HepG2 (cell line): Measurements from ENCODE around the gene OTOP2. TPM values are rescaled to one million over a fixed set of nuclear protein-coding genes. Genes with fewer than 3 reads are reported as not detected.
A peak's percentile ranks its signal among the peaks of the same experiment; 100 is the strongest.

ENCODE experiments used
- HOXA5 ChIP-seq: sonication (generic); formaldehyde crosslinking; IDR thresholded peaks from 2 replicates; pipeline ENCODE4 v1.4.0; 2020; ENCODE audit warnings: missing genetic modification reagents
- KLF11 ChIP-seq: IDR thresholded peaks from 2 replicates; pipeline ENCODE4 v1.6.1; 2016; ENCODE audit warnings: missing compliant biosample characterization
- PHF8 ChIP-seq: sonication (generic); formaldehyde crosslinking; IDR thresholded peaks from 2 replicates; pipeline ENCODE4 v1.5.0; 2020; ENCODE audit warnings: missing genetic modification reagents
- RFX5 ChIP-seq: IDR thresholded peaks from 2 replicates; pipeline ENCODE4 v1.6.1; 2011; ENCODE audit warnings: low read depth, low read length, improper control_type of control experiment
- TAF15 ChIP-seq: fragments of 200-400 bp; formaldehyde crosslinking; IDR thresholded peaks from one replicate; pipeline ENCODE4 v1.6.1; 2018; ENCODE audit warnings: mild to moderate bottlenecking, low read depth, low read length; ENCODE audit not compliant: poor library complexity, severe bottlenecking
- TBP ChIP-seq: sonication (generic); formaldehyde crosslinking; IDR thresholded peaks from 2 replicates; pipeline ENCODE4 v1.5.0; 2020; ENCODE audit warnings: missing genetic modification reagents
- TRIM24 ChIP-seq: sonication (generic); formaldehyde crosslinking; IDR thresholded peaks from 2 replicates; pipeline ENCODE4 v1.8.0; 2022; ENCODE audit warnings: mild to moderate bottlenecking, missing genetic modification reagents
- ZMAT5 ChIP-seq: sonication (generic); formaldehyde crosslinking; IDR thresholded peaks from 2 replicates; pipeline ENCODE4 v1.5.0; 2020; ENCODE audit warnings: mild to moderate bottlenecking, low read depth, missing genetic modification reagents, borderline replicate concordance
- ZNF264 ChIP-seq: sonication (generic); formaldehyde crosslinking; IDR thresholded peaks from 2 replicates; pipeline ENCODE4 v1.4.0; 2020; ENCODE audit warnings: missing genetic modification reagents
- ZNF451 ChIP-seq: sonication (generic); formaldehyde crosslinking; IDR thresholded peaks from 2 replicates; pipeline ENCODE4 v1.5.0; 2020; ENCODE audit warnings: mild to moderate bottlenecking, missing genetic modification reagents
- ZNF496 ChIP-seq: sonication (generic); formaldehyde crosslinking; IDR thresholded peaks from 2 replicates; pipeline ENCODE4 v1.8.1; 2023; ENCODE audit warnings: mild to moderate bottlenecking, moderate library complexity, missing genetic modification reagents; ENCODE audit not compliant: insufficient replicate concordance
- ZNF512B ChIP-seq: sonication (generic); formaldehyde crosslinking; IDR thresholded peaks from 2 replicates; pipeline ENCODE4 v1.5.1; 2020; ENCODE audit warnings: missing genetic modification reagents, mild to moderate bottlenecking, borderline replicate concordance
- ZNF703 ChIP-seq: sonication (generic); formaldehyde crosslinking; IDR thresholded peaks from 2 replicates; pipeline ENCODE4 v1.5.1; 2020; ENCODE audit warnings: missing genetic modification reagents, mild to moderate bottlenecking, moderate library complexity, borderline replicate concordance
- ZNF780A ChIP-seq: sonication (generic); formaldehyde crosslinking; IDR thresholded peaks from 2 replicates; pipeline ENCODE4 v1.8.0; 2022; ENCODE audit warnings: mild to moderate bottlenecking, missing genetic modification reagents, moderate library complexity
- ZSCAN21 ChIP-seq: sonication (generic); formaldehyde crosslinking; IDR thresholded peaks from 2 replicates; pipeline ENCODE4 v1.8.0; 2022; ENCODE audit warnings: mild to moderate bottlenecking, missing genetic modification reagents, moderate library complexity, borderline replicate concordance
- ZSCAN22 ChIP-seq: sonication (generic); formaldehyde crosslinking; IDR thresholded peaks from 2 replicates; pipeline ENCODE4 v1.4.0; 2020; ENCODE audit warnings: mild to moderate bottlenecking, missing genetic modification reagents
- polyA plus RNA-seq, 8 experiments: library from polyadenylated mRNA; depleted of rRNA in 3 of 8; stranded (reverse) in 7 of 8; unstranded in 1 of 8; fragments of >200 nt; fragmentation: Illumina TruSeq in 4 of 8; extraction: Trizol in 4 of 8; gene quantifications; 2 replicates each; pipeline versions ENCODE4 v1.2.1 to v1.2.3, GENCODE V29; 2011 to 2016; ENCODE audit warnings: low read depth in 4 of 8, missing spikeins in 1 of 8, mixed read lengths in 1 of 8; ENCODE audit not compliant: insufficient read depth in 1 of 8
- total RNA-seq, 5 experiments: library from RNA; depleted of rRNA; stranded (reverse); fragments of >200 nt; fragmentation: Illumina TruSeq; extraction: Trizol; gene quantifications; 2 replicates each; pipeline ENCODE4 v1.2.3, GENCODE V29; 2016; ENCODE audit warnings: low read depth in 1 of 5
- TF ChIP-seq, protein P1 (sequence below): sonication (generic); formaldehyde crosslinking; IDR thresholded peaks from 2 replicates; pipeline ENCODE4 v1.4.0; 2020; ENCODE audit warnings: missing genetic modification reagents

The OTOP2 gene
- total and polyA plus RNA-seq, 2 of the 13 experiments (the other 11 are each of a cell fraction or from before 2014, with no cell fraction given): not detected

DNA sequence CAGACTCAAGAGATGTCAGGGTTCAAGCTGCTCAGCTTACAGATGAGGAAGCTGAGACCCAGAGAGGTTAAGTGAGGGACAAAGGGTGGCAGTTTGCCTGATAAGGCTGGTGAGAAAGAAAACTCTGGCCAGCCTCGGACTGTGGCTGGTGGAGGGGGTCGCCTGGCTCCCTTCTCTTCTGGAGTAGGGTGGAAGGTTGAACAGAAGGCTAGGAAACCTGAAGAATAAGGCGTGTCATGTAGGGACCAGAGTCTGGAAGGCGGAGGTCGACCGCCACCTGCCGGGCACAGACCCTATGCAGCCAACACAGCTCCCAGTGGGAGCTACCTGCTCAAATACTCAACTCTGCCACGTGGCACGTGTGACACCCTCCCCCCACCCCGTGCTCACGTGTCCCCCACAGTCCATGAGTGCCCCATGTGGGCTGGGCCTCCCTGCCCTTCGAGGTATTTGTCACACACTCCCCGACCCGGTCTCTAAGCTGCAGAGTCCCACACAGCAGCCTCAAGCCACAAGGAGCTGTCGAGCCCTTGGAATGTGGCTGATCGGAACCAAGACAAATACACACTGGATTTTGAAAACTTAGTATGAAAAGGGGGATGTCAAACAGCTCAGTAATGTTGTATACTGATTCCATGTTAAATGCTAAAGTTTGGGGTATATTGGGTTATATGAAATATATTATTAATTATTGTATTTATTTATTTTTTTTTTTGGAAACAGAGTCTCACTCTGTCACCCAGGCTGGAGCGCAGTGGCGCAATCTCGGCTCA lies 36.7 kb downstream of the OTOP2 start (continued):
- TF ChIP-seq, protein P1, sequence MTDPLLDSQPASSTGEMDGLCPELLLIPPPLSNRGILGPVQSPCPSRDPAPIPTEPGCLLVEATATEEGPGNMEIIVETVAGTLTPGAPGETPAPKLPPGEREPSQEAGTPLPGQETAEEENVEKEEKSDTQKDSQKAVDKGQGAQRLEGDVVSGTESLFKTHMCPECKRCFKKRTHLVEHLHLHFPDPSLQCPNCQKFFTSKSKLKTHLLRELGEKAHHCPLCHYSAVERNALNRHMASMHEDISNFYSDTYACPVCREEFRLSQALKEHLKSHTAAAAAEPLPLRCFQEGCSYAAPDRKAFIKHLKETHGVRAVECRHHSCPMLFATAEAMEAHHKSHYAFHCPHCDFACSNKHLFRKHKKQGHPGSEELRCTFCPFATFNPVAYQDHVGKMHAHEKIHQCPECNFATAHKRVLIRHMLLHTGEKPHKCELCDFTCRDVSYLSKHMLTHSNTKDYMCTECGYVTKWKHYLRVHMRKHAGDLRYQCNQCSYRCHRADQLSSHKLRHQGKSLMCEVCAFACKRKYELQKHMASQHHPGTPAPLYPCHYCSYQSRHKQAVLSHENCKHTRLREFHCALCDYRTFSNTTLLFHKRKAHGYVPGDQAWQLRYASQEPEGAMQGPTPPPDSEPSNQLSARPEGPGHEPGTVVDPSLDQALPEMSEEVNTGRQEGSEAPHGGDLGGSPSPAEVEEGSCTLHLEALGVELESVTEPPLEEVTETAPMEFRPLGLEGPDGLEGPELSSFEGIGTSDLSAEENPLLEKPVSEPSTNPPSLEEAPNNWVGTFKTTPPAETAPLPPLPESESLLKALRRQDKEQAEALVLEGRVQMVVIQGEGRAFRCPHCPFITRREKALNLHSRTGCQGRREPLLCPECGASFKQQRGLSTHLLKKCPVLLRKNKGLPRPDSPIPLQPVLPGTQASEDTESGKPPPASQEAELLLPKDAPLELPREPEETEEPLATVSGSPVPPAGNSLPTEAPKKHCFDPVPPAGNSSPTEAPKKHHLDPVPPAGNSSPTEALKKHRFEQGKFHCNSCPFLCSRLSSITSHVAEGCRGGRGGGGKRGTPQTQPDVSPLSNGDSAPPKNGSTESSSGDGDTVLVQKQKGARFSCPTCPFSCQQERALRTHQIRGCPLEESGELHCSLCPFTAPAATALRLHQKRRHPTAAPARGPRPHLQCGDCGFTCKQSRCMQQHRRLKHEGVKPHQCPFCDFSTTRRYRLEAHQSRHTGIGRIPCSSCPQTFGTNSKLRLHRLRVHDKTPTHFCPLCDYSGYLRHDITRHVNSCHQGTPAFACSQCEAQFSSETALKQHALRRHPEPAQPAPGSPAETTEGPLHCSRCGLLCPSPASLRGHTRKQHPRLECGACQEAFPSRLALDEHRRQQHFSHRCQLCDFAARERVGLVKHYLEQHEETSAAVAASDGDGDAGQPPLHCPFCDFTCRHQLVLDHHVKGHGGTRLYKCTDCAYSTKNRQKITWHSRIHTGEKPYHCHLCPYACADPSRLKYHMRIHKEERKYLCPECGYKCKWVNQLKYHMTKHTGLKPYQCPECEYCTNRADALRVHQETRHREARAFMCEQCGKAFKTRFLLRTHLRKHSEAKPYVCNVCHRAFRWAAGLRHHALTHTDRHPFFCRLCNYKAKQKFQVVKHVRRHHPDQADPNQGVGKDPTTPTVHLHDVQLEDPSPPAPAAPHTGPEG: peak; percentile 5; the same call in 1 of the 2 replicates
- 0 out of 2 replicates have a peak, but pooled peaks have one; percentile 39 for TF ChIP-seq ZNF451 (CRISPR knock-in tag)
- no peak for TF ChIP-seq ZMAT5 (CRISPR knock-in tag)
- no peak for TF ChIP-seq TAF15
- TF ChIP-seq TBP: no peak
- peak; percentile 5; the same call in 1 of the 2 replicates for TF ChIP-seq RFX5
- TF ChIP-seq ZSCAN22 (CRISPR knock-in tag): no peak
- peak; percentile 72; the same call in 1 of the 2 replicates for TF ChIP-seq HOXA5 (CRISPR knock-in tag)
- no peak for TF ChIP-seq KLF11 (CRISPR knock-in tag)
- peak; percentile 85; the same call in 1 of the 2 replicates for TF ChIP-seq ZNF264 (CRISPR knock-in tag)
- TF ChIP-seq TRIM24 (CRISPR knock-in tag): no peak
- no peak for TF ChIP-seq ZNF780A (CRISPR knock-in tag)
- no peak for TF ChIP-seq ZNF496 (CRISPR knock-in tag)
- peak; percentile 59; the same call in 1 of the 2 replicates for TF ChIP-seq ZNF512B
- no peak for TF ChIP-seq PHF8
- peak; percentile 73; the same call in 1 of the 2 replicates for TF ChIP-seq ZSCAN21 (CRISPR knock-in tag)
- TF ChIP-seq ZNF703 (CRISPR knock-in tag): no peak
